AG04449 (cell line): ENCODE measurements around the gene PHF20.

ENCODE experiments used
- CTCF ChIA-PET: fragments of 350-600 bp; formaldehyde crosslinking; extraction: SDS; loops from one replicate; lab custom pipeline; 2021; ENCODE audit warnings: antibody characterized with exemption; lab: Yijun Ruan, JAX
- POLR2A ChIA-PET: fragments of 400-600, 350-600 bp; formaldehyde crosslinking; extraction: SDS; loops from one replicate; lab custom pipeline; 2020; ENCODE audit warnings: antibody characterized with exemption, inconsistent platforms; lab: Yijun Ruan, JAX
- DNase-seq: peaks from one replicate; pipeline ENCODE4 v3.0.0-alpha.2; 2010; ENCODE audit warnings: low read depth, low spot score
- H3K4me3 ChIP-seq: 2 replicates; pipeline ENCODE4 v1.5.1; 2011; ENCODE audit warnings: low read depth, mild to moderate bottlenecking, control low read depth, low read length
- CTCF ChIP-seq: IDR thresholded peaks from one replicate; pipeline ENCODE4 v1.5.1; 2011; ENCODE audit warnings: mild to moderate bottlenecking, moderate library complexity, low read length, control low read depth, inconsistent platforms; ENCODE audit not compliant: insufficient read depth; ENCODE audit errors: missing control alignments

PHF20 gene

DNA sequence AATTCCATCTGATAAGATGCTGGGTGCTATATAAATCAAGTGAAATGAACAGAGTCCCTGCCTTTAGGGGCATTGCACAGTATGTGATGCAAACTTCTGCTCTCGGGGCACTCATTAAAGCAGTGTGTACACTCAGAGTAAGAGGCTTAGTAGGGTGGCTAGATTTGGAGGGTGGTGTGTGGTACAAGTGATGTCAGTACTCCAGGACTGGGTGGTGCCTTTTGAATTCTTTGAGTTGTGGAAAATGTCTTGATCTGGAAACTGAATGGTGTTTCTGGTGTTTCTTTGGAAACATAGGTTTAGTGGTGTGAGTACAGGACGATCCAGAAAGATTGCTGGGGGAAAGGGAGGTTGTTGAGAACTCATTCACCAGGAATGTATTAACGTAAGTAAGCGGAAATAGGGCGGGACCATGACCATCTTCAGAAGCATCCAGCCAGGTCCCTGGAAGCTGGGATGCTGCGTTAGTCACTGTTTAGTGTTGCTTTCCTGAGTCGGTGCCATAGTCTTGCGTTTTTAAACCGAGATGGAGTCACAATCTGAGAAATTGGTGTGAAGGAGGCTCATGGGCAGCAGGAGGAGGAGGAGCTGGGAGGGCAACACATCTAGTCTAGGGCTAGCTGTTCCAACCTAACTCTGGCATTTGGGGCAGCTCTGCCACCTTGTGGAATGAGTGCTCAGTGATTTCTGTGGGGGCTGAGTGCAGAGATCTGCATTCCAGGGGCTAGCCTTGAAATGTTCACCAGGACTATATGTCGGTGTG, 112.1 kb downstream of the PHF20 start:
- ChIA-PET CTCF (interaction anchor here (0.7 to 2.7 kb wide), 20 partner anchors 10 to 184 kb away, joined by 3 to 19 read pairs (median 4); partner anchors contain the start of genes PHF20 and RBM39), POLR2A (interaction anchor here (0.6 to 2.7 kb wide), 16 partner anchors 9 to 219 kb away, joined by 3 to 51 read pairs (median 4); partner anchors contain the start of genes CPNE1, PHF20, RBM12 and RBM39)
- TF ChIP-seq CTCF, result peak; percentile 67
- peak; percentile 99 for DNase-seq
- H3K4me3 ChIP-seq, result peak overlapping the region; percentile 38

- DNase-seq, result no peak
- no peak for TF ChIP-seq CTCF
- ChIA-PET CTCF (interaction anchor here (0.7 to 2.7 kb wide), 20 partner anchors 10 to 185 kb away, joined by 3 to 19 read pairs (median 4); partner anchors contain the start of genes PHF20 and RBM39), POLR2A (interaction anchor here (0.6 to 2.7 kb wide), 15 partner anchors 9 to 220 kb away, joined by 3 to 51 read pairs (median 4); partner anchors contain the start of genes CPNE1, PHF20, RBM12 and RBM39)
- H3K4me3 ChIP-seq, result peak overlapping the region; percentile 38
These were observed 112.7 kb downstream of the PHF20 start for GRCh38 chr20:35884541-35884865.

- TF ChIP-seq CTCF, result no peak
- DNase-seq, result no peak
- no peak overlapping the region for H3K4me3 ChIP-seq
- POLR2A ChIA-PET, result interaction anchor here (0.6 to 2.7 kb wide), 2 partner anchors 142 to 183 kb away, joined by 3 to 51 read pairs; partner anchors contain the start of gene RBM39
- CTCF ChIA-PET, result interaction anchor here (1.0 to 3.0 kb wide), 10 partner anchors 9 to 422 kb away, joined by 3 to 19 read pairs (median 6); partner anchors contain the start of genes RBM39 and SCAND1
These were observed 113.4 kb downstream of the PHF20 start for GRCh38 chr20:35885212-35885611.

DNA sequence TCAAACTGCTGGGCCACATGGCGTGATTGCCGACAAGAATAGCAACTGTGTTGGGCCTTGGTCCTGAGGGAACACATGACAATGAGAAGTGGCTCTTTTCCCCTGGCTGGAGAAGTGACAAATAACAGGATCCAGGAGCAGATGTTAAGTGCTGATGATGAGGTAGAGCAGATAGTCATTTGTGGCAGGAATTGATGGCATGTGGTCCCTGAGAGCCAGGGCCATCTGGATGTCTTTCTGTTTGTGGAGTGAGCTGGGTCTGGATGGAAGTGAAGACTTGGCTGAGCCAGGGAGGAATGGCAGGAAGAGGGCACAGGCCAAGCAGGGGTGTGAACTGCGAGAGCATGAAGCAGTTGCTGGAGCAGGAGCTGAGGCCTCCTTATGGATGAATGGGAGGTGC, 114.7 kb downstream of the PHF20 start:
- TF ChIP-seq CTCF, result no peak
- no peak overlapping the region for H3K4me3 ChIP-seq
- POLR2A ChIA-PET, result interaction anchor here (2.1 kb wide), 1 partner anchor 144 kb away, joined by 8 read pairs; the partner anchor contains the start of gene RBM39
- no peak for DNase-seq
- CTCF ChIA-PET, result interaction anchor here (1.9 to 3.0 kb wide), 2 partner anchors 68 to 144 kb away, joined by 7 to 11 read pairs; partner anchors contain the start of genes RBM39 and SCAND1

DNA sequence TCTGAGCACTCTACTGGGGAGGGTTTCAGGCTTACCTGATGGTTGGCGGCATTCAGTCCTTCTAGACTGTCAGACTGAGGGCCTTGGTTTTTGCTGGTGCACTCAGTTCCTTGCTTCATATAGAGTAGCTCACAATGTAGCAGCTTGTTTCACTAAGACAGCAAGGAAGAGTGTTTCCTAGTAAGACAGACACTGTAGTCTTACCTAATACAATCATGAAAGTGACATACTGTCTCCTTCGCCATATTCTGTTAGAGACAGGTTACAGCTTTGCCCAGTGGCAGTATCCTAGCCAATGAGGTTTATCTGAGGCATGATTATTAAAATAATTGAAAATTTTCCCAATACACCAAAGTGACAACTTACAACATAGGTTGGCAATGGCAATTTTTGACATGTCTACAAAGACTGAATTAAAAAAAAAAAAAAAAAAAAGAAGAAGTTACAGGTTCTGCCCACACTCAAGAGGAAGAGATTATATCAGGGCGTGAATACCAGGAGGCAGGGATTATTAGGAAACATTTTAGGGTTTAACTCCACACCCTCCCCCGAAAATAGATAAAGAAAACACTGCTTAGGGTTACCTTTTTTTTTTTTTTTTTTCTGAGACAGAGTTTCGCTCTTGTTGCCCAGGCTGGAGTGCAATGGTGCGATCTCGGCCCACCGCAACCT, 115.7 kb downstream of the PHF20 start:
- no peak for TF ChIP-seq CTCF
- no peak overlapping the region for H3K4me3 ChIP-seq
- ChIA-PET CTCF (interaction anchor here (1.2 to 3.0 kb wide), 3 partner anchors 67 to 148 kb away, joined by 4 to 11 read pairs (median 7); partner anchors contain the start of genes RBM39 and SCAND1), POLR2A (interaction anchor here (0.7 to 2.1 kb wide), 2 partner anchors 23 to 145 kb away, joined by 5 to 8 read pairs; partner anchors contain the start of gene RBM39)
- DNase-seq, result no peak
